Right ventricle myocardium superior (tissue), 1 donor: ENCODE results near the gene TM4SF1. TPM values are rescaled to one million over a fixed set of nuclear protein-coding genes. Genes with fewer than 3 reads are reported as not detected.
"Not testable (repeated sequence)": the region's sequence is repeated elsewhere in the genome, so short reads cannot be mapped to it uniquely, and the experiment has no call there.

Experiments
- ATAC-seq: fragments of 200-7000 bp; cut with Tn5 transposase; one replicate; pipeline ENCODE4 v1.9.1; 2020; ENCODE audit warnings: mild to moderate bottlenecking; ENCODE audit not compliant: poor library complexity
- DNase-seq: peaks from one replicate; pipeline ENCODE4 v3.0.0-alpha.2; 2020
- intact Hi-C: fragments of 100-400 bp; cut with DNase I; formaldehyde crosslinking; loops from one replicate; pipeline ENCODE4 v1.11.2; 2022
- total RNA-seq: library from RNA; stranded (reverse); fragmentation: NEBNext Ultra II Directional; extraction: Animal tissue kit (Norgen Biotek cat#: 25700); gene quantifications from one replicate; pipeline ENCODE4 v1.2.1, GENCODE V29; 2021
- donor health status: DM: no; HTN: yes; CAD: no; lungs with severe emphysema.

The TM4SF1 gene
- total RNA-seq, 1 donor from 2014 or later = 110 TPM

DNA sequence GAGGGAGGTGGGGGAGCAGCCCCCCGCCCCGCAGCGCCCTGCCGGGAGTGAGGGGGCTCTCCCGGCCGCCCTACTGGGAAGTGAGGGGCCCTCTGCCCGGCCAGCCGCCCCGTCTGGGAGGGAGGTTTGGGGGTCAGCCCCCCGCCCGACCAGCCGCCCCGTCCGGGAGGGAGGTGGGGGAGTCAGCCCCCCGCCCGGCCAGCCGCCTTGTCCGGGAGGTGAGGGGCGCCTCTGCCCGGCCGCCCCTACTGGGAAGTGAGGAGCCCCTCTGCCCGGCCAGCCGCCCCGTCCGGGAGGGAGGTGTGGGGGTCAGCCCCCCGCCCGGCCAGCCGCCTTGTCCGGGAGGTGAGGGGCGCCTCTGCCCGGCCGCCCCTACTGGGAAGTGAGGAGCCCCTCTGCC, 2.8 kb upstream of the TM4SF1 start:
- intact Hi-C loops, ATAC-seq, DNase-seq: not testable (repeated sequence)

- intact Hi-C loops = no loop called here
- ATAC-seq (no peak), DNase-seq (no peak)
These were observed 1.2 kb upstream of the TM4SF1 start for GRCh38 chr3:149378478-149379309.

DNA sequence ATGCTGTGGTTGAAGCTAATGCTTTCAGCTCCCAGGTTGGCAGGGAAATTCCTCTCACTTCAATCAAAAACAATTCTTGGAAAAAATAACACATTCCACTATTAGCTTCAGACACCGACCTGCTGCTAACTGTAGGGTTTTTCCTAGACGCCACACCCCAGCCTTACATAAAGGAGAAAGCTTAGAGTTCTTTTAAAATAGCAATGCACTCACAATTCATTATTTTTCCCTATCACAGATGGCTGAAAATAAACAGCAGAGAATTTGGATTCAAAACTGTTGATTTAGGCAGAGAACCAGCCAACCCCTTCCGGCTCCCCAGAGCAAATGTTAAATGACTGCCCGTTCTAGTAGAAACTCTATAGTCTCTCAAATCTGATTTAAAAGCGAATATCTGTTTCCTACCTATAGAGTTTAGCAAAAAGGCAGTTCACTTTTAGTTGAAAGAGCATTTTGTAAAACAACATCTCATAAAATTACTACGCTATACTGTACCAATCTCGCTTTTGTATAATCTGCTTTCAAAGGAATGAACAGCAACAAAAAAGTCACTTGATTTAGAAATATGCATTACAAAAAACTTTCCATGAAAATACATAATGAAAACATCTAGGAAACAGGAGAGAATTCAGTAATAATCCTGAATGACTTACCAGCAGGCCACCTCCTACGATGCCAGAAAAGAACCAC, 586 bp downstream of the TM4SF1 start:
- peak; percentile 69 for ATAC-seq
- no peak for DNase-seq
- intact Hi-C loops = no loop called here

- no peak for DNase-seq
These were observed 1.8 kb downstream of the TM4SF1 start for GRCh38 chr3:149375501-149376196.

DNA sequence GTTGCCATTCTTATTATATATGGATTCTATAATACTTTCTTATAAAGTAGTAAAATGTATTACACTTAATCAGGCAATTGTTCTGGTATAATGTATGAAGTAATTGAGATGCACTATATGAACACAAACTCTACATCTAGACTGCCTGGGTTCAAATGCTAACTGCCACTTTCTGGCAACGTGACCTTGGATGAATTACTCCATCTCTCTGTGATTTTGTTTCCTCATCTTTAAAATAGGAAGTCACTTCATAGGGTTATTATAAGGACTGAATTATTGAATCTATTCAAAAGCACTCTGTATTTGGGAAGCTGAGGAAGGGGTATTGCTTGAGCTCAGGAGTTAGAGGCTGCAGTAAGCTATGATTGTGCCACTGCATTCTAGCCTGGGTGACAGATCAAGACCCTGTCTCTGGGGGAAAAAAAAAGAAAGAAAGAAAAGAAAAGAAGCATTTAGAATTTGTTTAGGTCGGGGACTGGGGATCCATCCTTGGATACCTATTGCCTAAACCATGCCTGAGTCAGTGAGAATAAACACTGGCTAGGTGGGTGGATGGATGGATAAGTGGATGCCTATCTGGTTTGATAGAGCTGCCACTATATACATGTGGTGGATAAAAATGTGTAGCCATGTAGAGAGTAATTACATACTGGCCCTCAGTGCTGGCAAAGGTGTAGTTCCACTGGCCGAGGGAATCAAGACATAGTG, 2.5 kb downstream of the TM4SF1 start:
- ATAC-seq = no peak
- intact Hi-C loops = loop anchor here (5.0 kb wide), 1 partner anchor 38 kb away; no protein-coding TSS in a partner anchor
- DNase-seq = no peak

More at GRCh38 chr3:149375501-149376196, 1.8 kb downstream of the TM4SF1 start:
- intact Hi-C loops = no loop called here
- no peak for ATAC-seq

GRCh38 chr3:149374391-149374790, 3.1 kb downstream of the TM4SF1 start:
- intact Hi-C loops = loop anchor here (5.0 kb wide), 1 partner anchor 37 kb away; no protein-coding TSS in a partner anchor
- ATAC-seq (no peak), DNase-seq (no peak)

DNA sequence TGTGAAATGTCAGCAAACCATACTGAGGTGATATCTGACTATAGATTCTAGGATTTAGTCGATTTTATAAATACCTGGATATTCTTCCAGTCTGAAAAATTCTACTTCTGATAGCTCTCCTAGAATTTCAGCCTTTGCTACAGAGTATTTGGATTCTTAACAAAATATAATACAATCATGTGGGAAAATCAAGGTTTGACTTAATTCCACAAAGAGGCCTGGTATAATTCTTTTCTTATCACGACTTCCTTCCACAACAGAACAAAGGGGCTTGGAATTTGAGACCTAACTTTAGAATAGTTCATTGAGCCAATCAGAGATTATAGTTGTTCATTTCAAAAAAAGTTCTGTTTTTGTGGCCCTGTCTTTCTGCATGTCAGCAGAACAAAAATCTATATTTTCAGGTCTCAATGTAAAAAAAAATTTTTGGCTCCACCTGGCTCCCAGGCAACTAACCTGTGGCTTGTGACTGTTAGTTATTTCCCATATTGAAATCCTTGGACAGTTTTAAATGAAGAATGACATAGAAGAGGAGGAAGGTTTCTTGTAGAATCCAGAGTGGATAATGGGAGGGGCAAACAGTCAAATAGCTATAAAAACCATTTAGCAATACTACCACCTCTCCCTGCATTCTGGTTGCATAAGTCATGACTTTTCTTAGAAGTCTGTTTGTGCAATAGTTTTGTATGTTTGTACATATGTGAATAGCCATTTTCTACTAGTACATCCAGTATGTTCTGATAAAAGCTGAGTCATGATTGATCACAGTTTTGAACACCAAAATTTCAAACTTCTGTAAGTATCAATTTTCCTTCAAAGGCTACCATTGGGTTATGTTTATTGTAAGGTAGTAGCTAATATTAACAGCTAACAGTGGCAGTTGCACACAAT, 4.0 kb downstream of the TM4SF1 start:
- ATAC-seq (no peak), DNase-seq (no peak)
- intact Hi-C loops = loop anchor here (5.0 kb wide), 1 partner anchor 36 kb away; no protein-coding TSS in a partner anchor

- no peak for ATAC-seq
- DNase-seq = no peak
- intact Hi-C loops = loop anchor here (5.0 kb wide), 1 partner anchor 34 kb away; no protein-coding TSS in a partner anchor
These were observed 5.7 kb downstream of the TM4SF1 start for GRCh38 chr3:149371723-149372114.

DNA sequence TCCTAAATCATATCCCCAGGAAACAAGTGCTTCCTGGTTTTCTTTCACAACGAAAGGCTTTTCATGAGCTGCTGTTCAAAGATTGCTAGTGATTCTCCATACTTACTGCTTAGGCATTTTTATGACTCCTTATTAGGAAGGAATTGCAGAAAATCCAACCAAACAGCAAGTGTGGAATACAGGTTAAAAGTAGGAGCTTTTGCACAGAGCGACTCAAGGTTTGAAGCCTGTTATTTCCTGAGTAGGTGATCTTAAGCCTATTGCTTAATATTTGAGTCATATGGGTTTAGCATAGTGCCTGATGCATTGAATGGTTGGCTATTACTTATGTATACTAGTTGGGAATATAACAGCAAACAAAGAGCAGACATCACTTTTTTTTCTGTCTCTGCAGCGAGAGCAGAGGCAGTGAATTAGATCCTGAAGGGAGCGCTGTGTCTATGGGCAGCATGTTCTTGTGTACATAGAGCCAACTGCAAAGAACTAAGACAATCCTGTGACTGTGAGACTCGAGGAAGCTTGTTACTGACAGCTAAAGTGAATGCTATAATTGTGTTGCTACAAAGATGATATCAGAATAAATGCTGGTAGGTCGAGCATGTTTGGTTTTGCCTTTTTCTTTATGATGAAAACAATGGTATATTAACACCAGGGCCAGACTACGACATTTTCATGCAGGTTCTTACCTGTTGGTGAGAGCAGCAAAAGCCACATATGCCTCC, 6.3 kb downstream of the TM4SF1 start:
- DNase-seq = no peak
- intact Hi-C loops = loop anchor here (5.0 kb wide), 1 partner anchor 34 kb away; no protein-coding TSS in a partner anchor
- ATAC-seq = no peak

GRCh38 chr3:149369991-149370866, 7.2 kb downstream of the TM4SF1 start:
- no peak for DNase-seq
- intact Hi-C loops = loop anchor here (5.0 kb wide), 1 partner anchor 33 kb away; no protein-coding TSS in a partner anchor

DNA sequence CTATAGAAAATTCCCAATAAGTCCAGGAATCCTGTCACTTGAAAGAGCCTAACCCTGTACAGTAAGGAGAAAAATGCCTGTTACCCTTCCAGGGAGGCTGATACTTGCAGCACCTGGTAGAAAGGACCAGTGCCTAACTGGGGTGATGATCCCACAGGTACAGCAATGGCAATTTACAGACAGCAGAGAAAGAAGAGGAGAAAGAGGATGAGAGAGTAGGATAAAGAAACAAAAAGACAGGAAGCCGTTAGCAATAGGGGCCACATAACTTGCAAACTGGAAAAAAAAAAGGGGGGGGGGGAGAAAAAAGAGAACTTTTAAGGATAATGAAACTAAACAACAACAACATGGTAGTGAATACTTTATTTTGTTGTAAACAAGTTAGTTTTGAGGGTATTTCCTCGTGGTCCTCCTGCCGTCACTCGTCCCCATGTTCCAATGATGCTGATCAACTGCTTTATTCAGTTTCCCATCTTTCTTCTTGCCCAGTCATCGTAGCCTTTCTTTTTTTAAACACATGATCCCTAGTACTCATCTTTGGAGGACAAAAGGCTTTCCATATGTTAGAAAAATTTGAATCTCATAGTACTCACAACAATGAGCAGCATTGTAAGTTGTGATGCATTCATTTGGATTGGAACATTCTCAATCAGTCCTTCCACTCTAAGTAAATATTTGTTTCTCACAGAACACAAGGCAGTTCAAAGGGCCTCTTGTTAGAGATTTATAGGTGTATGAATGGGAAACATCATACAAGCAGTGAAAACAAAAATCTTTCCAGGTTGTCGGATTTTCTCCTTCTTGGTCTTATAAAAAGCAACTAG, 8.6 kb downstream of the TM4SF1 start:
- ATAC-seq (no peak), DNase-seq (no peak)
- intact Hi-C loops = no loop called here

More at GRCh38 chr3:149369991-149370866, 7.2 kb downstream of the TM4SF1 start:
- no peak for ATAC-seq

DNA sequence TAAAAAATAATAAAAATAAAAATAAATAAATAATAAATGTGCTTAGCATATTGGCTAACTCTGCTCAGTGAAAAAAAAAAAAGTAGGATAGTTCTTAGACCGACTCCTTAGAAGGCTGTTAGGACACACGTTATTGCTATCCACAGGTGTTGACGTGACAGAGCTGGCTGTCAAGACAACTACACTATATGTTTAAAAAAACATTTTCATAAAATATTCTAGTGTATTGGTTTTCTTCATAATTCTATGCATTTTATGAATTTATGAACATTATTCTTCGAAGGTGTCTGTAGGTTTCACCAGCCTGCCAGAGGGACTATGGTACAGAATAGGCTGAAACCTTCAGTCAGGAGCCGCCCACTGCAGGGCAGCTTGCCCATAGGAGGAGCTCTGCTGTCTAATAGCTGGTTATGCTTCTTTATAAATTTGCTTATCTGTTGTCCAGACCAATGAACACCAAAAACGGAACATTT, 9.2 kb downstream of the TM4SF1 start:
- intact Hi-C loops = no loop called here
- DNase-seq (no peak), ATAC-seq (no peak)

GRCh38 chr3:149366941-149367840, 10.3 kb downstream of the TM4SF1 start:
- DNase-seq = no peak
- peak; percentile 31 for ATAC-seq
- intact Hi-C loops = no loop called here

DNA sequence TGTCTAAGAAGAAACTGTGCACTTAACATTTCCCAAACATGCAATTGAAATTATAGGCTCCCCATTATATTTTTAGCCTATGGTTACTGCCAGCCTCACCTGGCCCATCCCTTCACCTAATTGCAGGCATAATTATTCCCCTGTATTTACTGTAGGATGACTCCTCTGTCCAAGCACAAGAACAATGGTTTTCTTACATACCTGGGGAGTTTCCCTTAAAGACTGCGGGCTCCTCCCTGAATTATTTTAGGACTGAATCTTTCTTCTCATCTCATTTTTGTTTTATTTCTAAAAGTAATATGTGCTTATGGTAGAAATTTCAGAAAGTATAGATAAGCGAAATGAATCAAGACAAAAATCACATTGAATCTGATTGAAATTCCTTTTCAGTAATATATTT, 11.4 kb downstream of the TM4SF1 start:
- ATAC-seq = no peak
- intact Hi-C loops = no loop called here

More for the DNA sequence above, 11.4 kb downstream of the TM4SF1 start:
- DNase-seq = no peak
